ENCODE data around the gene PIMREG. TPM values are rescaled to one million over a fixed set of nuclear protein-coding genes. Genes with fewer than 3 reads are reported as not detected.
A peak's percentile ranks its signal among the peaks of the same experiment; 100 is the strongest.

PIMREG gene
- total RNA-seq, 2 donors from 2014 or later = 0.56 TPM; not detected in 1

DNA sequence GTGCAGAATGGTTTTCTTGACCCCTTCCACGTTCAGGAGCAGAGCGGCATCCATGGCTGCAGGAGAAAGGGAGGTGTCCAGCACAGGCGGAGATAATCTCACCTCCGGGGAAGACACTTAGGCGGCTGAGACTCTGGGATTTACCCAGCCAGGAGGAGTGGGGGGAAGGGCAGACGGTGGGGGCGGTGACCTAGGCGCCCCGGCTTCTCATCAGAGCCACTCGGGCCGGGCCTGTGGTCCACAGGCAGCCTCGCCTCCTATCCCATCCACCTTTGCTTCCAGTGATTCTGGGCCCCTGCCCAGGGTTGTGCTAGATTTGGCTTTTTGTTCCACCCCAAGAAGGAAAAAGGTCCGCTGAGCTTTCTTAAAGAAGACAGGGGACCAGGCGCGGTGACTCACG is 9.2 kb upstream of the PIMREG start, which contains the start of gene AIPL1:
Gene AIPL1, minus strand, starts transcription at position 71 of the 400 bp plus-strand sequence. Its CDS starts 17 bp downstream, at position 54.
- intact Hi-C loops (cut with DNase I) = no loop called here
- no peak for DNase-seq (ENCODE audit: low spot score)

DNA sequence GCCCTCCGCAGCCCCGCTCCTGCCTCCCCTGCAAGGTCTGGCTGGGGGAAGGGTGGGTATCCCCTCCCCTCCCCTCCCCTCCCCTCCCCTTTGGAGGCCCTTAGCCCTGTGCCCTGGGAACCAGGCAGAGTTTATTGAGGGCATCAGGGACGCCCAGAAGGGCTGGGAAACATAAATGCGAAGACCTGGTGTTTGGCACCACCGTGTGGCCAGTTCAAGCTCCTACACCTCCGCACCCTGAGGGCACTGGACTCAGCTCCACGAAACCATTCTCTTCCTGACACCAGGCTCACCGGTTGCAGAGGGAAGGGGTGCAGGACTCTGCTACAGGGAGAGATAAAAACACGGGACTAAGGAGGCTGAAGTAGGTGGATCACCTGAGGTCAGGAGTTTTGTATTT is 8.3 kb upstream of the PIMREG start:
- intact Hi-C loops (cut with DNase I) = no loop called here
- peak; percentile 89 for DNase-seq (ENCODE audit: low spot score)

DNA sequence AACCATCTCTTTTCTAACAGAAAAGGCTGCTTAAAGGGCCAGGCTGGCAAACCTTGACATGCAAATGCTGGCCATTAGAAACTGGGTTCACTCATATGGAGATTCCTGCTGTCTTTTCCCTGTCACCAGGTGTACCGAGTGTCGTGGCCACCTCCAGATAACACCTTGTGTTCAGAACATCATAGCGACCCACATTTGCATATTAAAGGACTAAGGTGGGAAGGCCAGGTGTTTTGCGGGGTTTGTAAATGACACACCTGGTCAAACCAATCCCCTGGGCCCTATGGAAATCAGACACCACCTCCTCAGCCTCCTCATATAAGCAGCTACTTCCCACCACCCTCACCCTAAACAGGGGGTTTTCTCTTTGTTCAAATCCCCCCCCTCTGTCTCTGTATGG is 6.8 kb upstream of the PIMREG start:
- no peak for DNase-seq (ENCODE audit: low spot score)
- intact Hi-C loops (cut with DNase I) = no loop called here

DNA sequence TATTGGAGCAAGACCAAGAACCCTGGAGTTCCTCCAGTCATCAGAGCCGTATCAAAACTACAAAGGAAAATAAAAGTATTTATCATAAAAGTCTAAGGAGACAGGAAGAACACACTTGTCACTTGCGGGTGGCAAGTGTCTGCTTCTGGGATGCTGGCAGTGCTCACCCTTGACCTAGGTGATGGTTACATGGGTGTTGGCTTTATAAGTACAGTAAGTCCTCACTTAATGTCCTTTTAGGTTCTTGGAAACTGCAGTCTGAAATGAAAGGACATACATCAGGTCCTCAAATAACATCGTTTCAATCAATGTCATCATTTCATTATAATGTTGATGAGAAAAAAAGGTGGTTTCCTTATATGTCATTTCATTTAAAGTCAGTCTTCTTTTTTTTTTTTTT is 6.3 kb upstream of the PIMREG start:
- DNase-seq (ENCODE audit: low spot score) = no peak
- intact Hi-C loops (cut with DNase I) = no loop called here

DNA sequence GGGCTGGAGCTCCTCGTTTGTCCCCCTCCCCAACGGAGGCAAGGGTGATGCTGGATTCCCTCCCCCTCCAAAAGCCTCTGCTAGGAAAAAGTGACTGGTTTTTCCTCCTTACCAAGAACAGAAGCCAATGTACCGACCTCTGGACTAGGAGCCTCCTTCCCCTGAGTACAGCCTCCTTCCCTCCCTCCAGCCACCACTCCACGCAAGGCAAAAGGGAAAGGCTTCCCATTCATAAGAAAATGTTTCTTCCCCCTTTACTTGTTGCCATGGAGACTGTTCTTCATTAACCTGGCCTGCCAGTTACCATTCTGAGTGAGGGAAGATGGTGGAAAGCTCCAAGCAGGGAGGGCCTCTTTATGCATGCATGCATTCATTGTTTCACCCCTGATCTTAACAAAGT is 4.3 kb upstream of the PIMREG start:
- DNase-seq (ENCODE audit: low spot score) = no peak
- intact Hi-C loops (cut with DNase I) = no loop called here

DNA sequence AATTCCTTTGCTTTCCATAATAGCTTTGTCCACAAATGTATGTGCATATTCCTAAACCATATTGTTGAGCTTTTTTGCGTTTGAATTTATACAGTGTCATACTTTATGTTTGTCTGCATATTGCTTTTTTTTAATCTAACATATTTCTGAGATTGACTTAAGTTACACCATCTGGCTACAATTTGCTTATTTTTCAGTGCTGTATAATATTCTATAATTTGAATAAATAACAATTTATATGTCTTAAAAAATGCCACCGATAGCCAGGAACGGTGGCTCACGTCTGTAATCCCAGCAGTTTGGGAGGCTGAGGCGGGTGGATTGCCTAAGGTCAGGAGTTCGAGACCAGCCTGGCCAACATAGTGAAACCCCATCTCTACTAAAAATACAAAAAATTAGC is 1.5 kb upstream of the PIMREG start:
- intact Hi-C loops (cut with DNase I) = no loop called here
- DNase-seq (ENCODE audit: low spot score) = no peak

DNA sequence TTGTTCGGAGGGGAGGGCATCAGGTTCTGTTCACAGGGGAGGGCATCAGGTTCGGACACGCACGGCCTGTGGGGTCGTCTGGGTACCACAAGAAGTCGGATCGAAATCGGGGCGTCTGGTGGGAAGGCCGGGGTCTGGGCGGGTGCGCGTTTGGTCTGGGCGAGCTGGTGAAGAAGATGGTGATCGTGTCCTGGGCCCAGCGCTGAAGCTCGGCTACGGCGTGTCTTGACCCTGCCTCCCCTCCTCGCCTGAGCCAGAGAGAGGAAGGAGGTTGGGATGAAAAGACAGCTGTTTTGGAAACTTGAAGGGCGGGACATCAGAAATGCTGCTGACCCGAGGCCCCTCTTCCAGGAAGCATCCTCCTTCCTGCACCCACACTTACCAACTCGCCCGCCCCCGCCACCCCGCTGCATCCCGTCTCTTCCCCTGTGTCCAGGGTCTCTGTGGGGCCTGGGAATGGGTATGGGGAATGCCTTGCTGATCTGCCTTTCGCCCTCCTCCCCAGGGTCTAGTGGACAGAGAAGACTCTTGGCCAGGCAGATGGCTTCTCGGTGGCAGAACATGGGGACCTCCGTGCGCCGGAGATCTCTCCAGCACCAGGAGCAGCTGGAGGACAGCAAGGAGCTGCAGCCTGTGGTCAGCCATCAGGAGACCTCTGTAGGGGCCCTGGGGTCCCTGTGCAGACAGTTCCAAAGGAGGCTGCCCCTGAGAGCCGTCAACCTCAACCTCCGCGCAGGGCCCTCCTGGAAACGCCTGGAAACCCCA is 498 bp downstream of the PIMREG start:
- DNase-seq (ENCODE audit: low spot score) = no peak
- intact Hi-C loops (cut with DNase I) = no loop called here

DNA sequence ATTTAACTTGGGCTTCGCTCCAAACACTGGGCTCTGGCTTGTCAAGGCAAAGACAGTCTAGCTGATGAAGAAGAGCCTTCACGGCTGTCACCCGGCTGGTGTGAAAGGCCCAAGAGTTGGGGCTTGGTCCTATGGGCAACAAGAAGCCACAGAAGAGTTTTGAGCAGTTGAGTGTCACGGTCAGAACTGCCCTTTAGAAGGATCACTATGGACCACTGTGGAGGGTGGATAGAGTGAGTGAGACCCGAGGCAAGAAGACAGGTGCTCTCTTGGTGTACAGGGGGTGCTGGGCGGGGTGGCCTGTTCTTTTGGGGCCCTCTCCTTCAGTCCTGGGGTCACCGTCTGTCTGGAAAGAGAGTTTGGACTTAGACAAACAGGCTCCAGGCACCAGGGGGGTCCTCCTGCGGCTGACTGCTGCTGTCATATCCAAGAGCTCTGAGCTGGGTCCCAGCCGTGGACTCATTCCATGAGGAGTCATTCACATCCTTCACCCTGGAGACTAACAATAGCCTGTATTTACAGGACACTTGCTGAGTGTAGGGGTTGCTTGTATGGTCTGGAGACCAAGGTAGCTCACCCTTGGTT is 2.4 kb downstream of the PIMREG start:
- no peak for DNase-seq (ENCODE audit: low spot score)
- intact Hi-C loops (cut with DNase I) = no loop called here

DNA sequence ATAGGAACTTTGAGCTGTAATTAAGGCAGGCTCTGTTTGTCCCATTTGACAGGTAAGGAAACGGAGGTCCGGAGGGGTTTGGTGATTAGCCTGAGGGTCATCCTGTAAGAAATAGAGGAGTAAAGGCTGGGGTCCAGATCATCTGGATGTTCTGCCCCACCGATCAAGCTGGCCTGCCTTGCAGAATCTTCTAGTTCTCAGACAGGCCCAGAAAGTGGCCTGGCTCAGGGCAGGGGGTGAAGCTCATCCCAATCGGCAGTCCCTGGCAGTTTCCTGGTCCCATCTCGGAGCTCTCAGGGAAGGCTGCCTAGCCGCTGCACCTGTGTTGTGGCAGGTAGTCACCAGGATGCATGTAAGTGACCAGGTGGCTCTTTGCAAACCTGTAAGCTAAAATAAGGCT is 4.2 kb downstream of the PIMREG start:
- no peak for DNase-seq (ENCODE audit: low spot score)
- intact Hi-C loops (cut with DNase I) = no loop called here

DNA sequence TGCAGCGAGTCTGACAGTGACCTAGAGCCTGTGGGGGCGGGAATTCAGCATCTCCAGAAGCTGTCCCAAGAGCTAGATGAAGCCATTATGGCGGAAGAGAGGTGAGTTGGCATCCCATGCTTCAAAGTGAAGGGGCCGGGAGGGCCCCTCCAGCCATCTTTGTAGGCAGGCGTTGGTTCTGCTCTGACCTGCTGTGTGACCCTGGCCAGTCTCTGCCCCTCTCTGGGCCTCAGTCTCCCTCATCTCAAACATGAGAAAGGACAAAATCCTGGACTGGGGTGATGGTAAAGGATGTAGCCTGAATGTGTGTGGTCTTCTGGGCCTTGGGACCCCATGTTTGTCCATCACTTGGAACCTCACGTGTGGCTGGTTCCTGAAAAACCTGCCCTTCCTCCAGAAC is 5.1 kb downstream of the PIMREG start:
- DNase-seq (ENCODE audit: low spot score) = no peak
- intact Hi-C loops (cut with DNase I) = no loop called here

DNA sequence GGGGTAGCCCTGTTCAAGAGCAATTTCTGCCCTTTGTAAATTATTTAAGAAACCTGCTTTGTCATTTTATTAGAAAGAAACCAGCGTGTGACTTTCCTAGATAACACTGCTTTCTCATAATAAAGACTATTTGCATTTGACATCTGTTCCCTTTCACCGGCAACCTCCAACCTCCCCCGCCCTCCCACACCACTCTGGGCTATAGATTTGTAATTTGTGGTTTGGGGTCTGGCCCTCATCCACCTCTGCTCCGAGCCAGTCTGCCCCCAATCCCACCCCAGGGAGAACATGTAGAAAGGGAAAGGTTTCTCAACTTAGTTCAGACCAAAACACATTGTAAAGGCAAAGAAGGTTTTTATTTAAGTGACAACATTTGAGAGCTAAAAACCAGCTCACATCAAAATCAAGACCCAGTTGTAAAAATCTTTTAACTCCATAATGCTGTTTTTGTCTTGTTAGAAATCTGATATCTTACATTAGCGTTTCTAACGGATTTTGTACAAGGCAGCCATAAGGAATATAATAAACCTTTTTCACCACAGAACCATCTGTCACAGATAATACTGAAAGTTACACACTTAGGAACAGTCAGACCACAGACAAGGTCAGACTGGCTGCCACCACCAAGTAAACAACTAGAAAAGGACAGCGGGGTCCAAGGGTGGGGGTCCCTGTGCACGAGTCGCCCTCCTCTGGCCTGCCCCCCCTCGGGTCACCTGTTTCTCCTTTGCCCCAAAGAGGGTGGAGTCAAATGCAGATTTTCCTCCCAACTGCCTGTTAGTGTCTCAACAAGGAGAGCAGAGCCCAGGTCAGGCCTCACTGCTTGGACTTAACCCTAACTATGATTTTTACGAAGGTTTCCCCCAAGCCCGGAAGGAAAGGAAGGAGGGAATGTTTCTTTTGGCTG is 6.9 kb downstream of the PIMREG start:
- peak; percentile 37 for DNase-seq (ENCODE audit: low spot score)
- intact Hi-C loops (cut with DNase I) = no loop called here

DNA sequence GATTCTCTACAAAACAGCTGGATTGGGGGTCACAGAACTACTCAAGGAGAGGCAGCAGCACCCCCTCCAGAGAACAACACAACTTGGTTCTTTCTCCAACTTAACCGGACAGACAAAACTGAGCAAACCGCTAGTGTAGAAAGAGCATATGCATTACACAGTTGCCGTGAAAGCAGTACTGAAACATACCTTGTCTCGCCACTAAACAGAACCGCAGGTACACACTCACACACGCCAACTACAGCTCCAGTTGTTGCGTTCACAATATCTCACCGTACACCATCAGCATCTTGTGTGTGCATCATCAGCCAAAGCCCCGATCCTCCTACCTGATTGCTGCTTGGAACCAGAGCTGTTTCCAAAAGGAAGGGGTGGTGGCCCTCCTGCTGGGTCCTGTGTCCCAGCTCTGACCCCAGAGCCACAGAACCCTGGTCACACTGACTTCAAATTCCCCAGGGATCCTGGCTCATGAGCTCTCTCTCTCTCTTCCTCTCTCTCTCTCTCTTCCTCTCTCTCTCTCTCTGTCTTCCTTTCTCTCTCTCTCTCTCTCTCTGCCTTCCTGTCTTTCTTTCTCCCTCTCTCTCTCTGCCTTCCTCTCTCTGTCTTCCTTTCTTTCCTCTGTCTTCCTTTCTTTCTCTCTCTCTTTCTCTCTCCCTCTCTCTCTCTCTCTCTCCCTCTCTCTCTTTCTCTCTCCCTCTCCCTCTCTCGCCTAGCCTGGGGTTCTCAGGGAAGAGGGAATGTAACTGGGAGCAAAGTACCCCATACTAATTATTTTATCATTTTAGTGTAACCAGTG is 8.4 kb downstream of the PIMREG start:
- peak; percentile 4 for DNase-seq (ENCODE audit: low spot score)
- intact Hi-C loops (cut with DNase I) = no loop called here

DNA sequence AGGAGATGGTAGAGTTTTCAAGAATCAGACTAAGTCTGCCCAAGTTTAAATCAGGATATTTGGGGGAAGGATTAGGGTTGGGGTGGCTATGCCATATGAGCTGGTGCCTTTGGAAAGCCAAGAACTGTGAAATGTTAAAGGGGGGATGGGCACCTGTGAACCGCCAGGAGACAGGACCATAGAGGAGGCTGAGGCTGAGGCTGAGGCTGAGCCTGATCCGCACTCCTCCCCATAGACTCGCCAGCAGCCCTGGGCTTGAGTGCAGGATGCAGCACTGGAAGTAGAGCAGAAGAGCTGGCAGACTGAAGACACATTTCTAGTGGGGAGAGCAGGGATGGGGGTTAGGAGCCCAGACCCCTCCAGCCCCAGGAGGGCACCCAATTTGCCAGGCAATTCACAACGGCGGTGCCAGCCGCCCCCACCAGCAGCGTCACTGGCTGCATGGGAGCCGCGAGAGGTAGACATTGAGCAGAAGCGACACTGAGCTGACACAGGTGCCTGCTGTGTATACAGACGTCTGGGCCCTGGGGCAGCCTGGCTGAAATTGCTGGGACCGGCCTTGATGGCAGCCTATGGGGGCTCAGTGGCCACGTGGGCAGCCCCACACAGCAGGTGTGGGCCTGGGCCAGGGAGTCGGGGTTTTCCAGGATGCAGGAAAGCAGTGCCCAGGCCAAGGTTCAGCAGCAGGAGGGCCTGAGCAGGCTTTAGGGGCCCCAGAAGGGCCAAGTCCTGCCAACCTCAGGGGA is 9.2 kb downstream of the PIMREG start:
- no peak for DNase-seq (ENCODE audit: low spot score)
- intact Hi-C loops (cut with DNase I) = no loop called here

DNA sequence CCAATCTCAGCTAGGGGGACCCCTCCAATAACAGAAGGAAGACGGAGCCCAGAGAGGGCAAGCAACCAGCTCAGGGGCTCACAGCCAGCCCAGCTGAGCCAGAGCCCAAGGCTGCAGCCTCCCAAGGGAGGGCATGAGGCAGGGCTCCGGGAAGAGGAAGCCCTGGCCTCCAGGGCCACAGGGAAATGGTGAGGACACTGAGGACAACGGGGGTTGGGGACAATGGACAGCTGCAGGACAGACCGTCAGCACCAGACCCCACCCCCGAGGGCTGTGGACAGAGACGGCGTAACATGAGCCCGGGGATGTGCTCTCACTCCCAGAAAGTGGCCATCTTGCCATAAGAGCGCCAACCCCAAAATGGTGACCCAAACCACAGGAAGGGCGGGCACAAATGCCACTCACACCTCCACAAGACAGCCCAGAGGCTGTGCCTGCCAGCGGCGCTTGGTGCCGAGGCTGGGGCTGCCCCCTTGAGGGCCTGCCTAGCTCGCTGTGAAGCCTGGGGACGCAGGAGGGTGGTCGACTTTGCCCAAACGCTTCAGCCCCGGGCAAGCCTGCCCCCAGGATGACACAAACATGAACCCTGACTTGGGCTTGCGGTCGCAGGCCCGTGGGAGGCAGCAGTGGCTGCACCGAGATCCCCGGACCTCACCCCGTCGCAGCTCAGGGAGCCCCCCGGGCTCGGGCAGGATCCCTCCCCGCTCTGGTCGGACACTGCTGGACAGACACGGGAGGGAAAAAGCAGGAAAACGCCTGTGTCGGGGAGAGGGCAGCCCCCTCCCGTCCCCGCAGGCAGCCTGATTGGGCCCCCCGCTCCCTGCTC is 10.5 kb downstream of the PIMREG start:
- intact Hi-C loops (cut with DNase I) = no loop called here
- no peak for DNase-seq (ENCODE audit: low spot score)

DNA sequence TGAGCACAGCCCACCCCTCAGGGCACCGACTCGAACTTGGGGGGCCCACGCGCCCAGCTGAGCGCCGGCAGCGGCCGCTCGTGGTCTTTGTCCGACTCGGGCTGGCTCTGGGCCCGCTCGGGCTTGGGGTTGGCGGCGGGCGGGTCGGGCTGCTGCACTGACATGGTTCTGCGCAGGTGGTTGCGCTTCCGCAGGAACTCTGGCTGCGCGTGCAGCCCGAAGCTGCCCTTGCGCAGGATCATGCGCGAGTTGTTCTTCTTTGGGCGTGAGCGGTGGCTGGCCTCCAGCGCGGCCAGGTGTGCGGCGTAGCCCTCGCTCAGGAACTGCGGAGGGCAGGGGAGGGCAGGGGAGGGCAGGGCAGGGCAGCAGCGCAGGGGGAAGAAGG is 11.1 kb downstream of the PIMREG start:
- intact Hi-C loops (cut with DNase I) = no loop called here
- no peak for DNase-seq (ENCODE audit: low spot score)

DNA sequence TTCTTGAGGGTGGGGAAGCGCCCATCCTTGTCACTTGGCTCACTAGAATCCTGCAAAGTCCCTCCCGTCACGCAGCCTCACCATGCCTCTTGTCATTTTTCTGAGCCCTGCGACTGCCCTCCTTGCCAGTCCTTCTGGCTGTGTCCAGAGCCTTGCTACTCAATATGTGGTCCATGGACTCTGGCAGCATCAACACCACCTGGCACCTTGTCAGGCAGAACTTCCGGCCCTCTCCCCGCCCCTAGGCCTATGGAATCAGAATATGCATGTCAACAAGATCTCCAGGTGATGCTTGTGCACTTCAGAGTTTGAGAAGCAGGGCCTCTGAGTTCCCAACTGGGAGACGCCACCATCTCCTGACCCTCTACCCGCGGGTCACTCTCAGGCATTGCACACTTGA is 12.1 kb downstream of the PIMREG start:
- no peak for DNase-seq (ENCODE audit: low spot score)
- intact Hi-C loops (cut with DNase I) = no loop called here

DNA sequence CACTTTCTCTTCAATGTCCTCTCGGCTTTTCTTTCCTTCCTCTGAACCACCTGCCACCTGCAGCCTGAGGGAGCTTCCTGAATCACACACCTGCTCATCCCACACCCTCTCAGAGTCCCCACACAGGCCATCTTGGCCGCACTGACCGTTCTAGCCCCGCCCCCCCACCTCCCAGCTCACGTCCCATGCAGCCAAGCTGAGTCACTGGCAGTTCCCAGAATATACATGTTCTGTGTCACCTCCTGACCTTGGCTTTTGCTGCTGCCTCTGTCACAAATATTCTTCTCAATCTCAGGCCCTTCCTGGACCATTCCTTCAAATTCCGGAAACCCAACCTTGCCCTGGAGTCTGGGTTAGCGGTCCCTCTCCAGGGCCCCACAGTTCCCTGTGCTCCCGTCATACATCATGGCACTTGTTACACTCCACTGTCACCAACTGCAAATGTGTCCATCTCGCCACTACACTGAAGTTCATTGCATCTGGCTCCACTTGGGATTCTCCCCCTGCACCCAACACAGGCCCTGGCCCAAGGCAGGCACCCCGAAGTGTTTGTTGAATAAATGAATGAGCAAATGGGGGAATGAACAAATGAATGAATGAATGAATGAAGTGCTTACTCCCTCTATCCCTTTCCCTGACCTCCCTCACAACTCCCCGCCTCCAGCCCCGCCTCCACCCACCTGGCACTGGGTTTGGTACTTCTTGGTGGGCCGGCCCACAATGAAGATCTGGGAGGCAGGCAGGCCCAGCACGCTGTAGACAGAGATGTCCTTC is 12.8 kb downstream of the PIMREG start:
- DNase-seq (ENCODE audit: low spot score) = no peak
- intact Hi-C loops (cut with DNase I) = no loop called here
